GM10266 (cell line): ENCODE data around the gene LIPG.
"Not testable (repeated sequence)": the region's sequence is repeated elsewhere in the genome, so short reads cannot be mapped to it uniquely, and the experiment has no call there.

Experiments
- DNase-seq: peaks from one replicate; pipeline ENCODE4 v3.0.0; 2012; ENCODE audit errors: extremely low spot score
- CTCF ChIP-seq: IDR thresholded peaks from 2 replicates; pipeline ENCODE4 v1.5.1; 2012; ENCODE audit warnings: mild to moderate bottlenecking, low read depth; ENCODE audit not compliant: control insufficient read depth, insufficient read depth; ENCODE audit errors: missing control alignments

Gene LIPG

GRCh38 chr18:49565612-49566011 lies 3.8 kb downstream of the LIPG start:
- TF ChIP-seq CTCF = no peak
- no peak for DNase-seq

GRCh38 chr18:49566217-49566770 lies 4.4 kb downstream of the LIPG start:
- no peak for TF ChIP-seq CTCF
- no peak for DNase-seq

GRCh38 chr18:49566985-49567384 lies 5.1 kb downstream of the LIPG start:
- no peak for DNase-seq
- no peak for TF ChIP-seq CTCF

GRCh38 chr18:49569724-49570123 lies 7.9 kb downstream of the LIPG start:
- TF ChIP-seq CTCF = no peak
- DNase-seq = no peak

GRCh38 chr18:49570836-49571235 lies 9.0 kb downstream of the LIPG start:
- no peak for TF ChIP-seq CTCF
- no peak for DNase-seq

GRCh38 chr18:49572611-49573345 lies 10.9 kb downstream of the LIPG start:
- no peak for DNase-seq
- TF ChIP-seq CTCF = no peak

GRCh38 chr18:49573835-49574234 lies 12.0 kb downstream of the LIPG start:
- no peak for DNase-seq
- TF ChIP-seq CTCF = no peak

- not testable (repeated sequence) for DNase-seq
These were observed 17.2 kb downstream of the LIPG start for GRCh38 chr18:49579041-49579440.

- DNase-seq = not testable (repeated sequence)
These were observed 17.7 kb downstream of the LIPG start for GRCh38 chr18:49579583-49579982.
